Liver (tissue), 9 donors: ENCODE data around the gene CST3. TPM values are rescaled to one million over a fixed set of nuclear protein-coding genes. Genes with fewer than 3 reads are reported as not detected.

Experiments
- DNase-seq: peaks from one replicate; pipeline ENCODE4 v3.0.0-alpha.2; 2017; ENCODE audit warnings: low spot score
- H3K27ac ChIP-seq, 2 donors: one replicate each; pipeline ENCODE4 v1.7.0; 2013; ENCODE audit warnings: inconsistent platforms in 2 of 2, low read length in 2 of 2, control low read depth in 1 of 2, low read depth in 1 of 2, mild to moderate bottlenecking in 1 of 2
- H3K27me3 ChIP-seq, 4 donors: one replicate each; pipeline versions ENCODE4 v1.6.1 to v1.7.0; 2013; ENCODE audit warnings: low read length in 3 of 4, inconsistent platforms in 1 of 4, mild to moderate bottlenecking in 1 of 4, moderate library complexity in 1 of 4; ENCODE audit not compliant: control insufficient read depth in 4 of 4, insufficient read depth in 4 of 4
- H3K36me3 ChIP-seq, 4 donors: one replicate each; pipeline versions ENCODE4 v1.6.1 to v1.7.0; 2013; ENCODE audit warnings: low read length in 3 of 4, mild to moderate bottlenecking in 3 of 4, low read depth in 1 of 4, moderate library complexity in 1 of 4; ENCODE audit not compliant: control insufficient read depth in 4 of 4, insufficient read depth in 3 of 4
- H3K4me1 ChIP-seq, 4 donors: one replicate each; pipeline versions ENCODE4 v1.6.1 to v1.7.0; 2013; ENCODE audit warnings: low read length in 3 of 4, mild to moderate bottlenecking in 3 of 4, moderate library complexity in 1 of 4; ENCODE audit not compliant: control insufficient read depth in 4 of 4, insufficient read depth in 4 of 4
- H3K4me3 ChIP-seq, 3 donors: one replicate each; pipeline versions ENCODE4 v1.6.1 to v1.7.0; 2013; ENCODE audit warnings: low read length in 3 of 3, control low read depth in 1 of 3, low read depth in 1 of 3, mild to moderate bottlenecking in 1 of 3
- H3K9ac ChIP-seq, 2 donors: one replicate each; pipeline ENCODE4 v1.7.0; 2013; ENCODE audit warnings: low read length in 2 of 2, mild to moderate bottlenecking in 2 of 2, moderate library complexity in 2 of 2, control low read depth in 1 of 2, low read depth in 1 of 2
- H3K9me3 ChIP-seq, 4 donors: one replicate each; pipeline versions ENCODE4 v1.6.1 to v1.7.0; 2013; ENCODE audit warnings: low read length in 3 of 4; ENCODE audit not compliant: control insufficient read depth in 4 of 4
- FOXA1 ChIP-seq: IDR thresholded peaks from 2 replicates; pipeline ENCODE4 v1.6.1; 2016; ENCODE audit warnings: antibody characterized with exemption
- FOXA2 ChIP-seq: IDR thresholded peaks from 2 replicates; pipeline ENCODE4 v1.6.1; 2016; ENCODE audit warnings: antibody characterized with exemption
- GABPA ChIP-seq, 2 donors: IDR thresholded peaks in 1 of 2; conservative IDR thresholded peaks in 1 of 2; 2 replicates each; pipeline ENCODE4 v1.6.1; 2016; ENCODE audit warnings: antibody characterized with exemption in 2 of 2, mild to moderate bottlenecking in 1 of 2, moderate library complexity in 1 of 2
- HNF4A ChIP-seq, 2 donors: conservative IDR thresholded peaks; 2 replicates each; pipeline ENCODE4 v1.6.1; 2016; ENCODE audit warnings: antibody characterized with exemption in 2 of 2, mild to moderate bottlenecking in 2 of 2
- HNF4G ChIP-seq: IDR thresholded peaks from 2 replicates; pipeline ENCODE4 v1.6.1; 2016; ENCODE audit warnings: antibody characterized with exemption
- JUND ChIP-seq, 2 donors: IDR thresholded peaks; 2 replicates each; pipeline ENCODE4 v1.6.1; 2016; ENCODE audit warnings: antibody characterized with exemption in 2 of 2
- NR2F2 ChIP-seq: IDR thresholded peaks from 2 replicates; pipeline ENCODE4 v1.6.1; 2016; ENCODE audit warnings: antibody characterized with exemption
- RAD21 ChIP-seq, 2 donors: IDR thresholded peaks; 2 replicates each; pipeline ENCODE4 v1.6.1; 2016; ENCODE audit warnings: antibody characterized with exemption in 2 of 2, mild to moderate bottlenecking in 2 of 2
- SP1 ChIP-seq: IDR thresholded peaks from 2 replicates; pipeline ENCODE4 v1.6.1; 2018; ENCODE audit warnings: antibody characterized with exemption, mild to moderate bottlenecking
- TAF1 ChIP-seq: conservative IDR thresholded peaks from 2 replicates; pipeline ENCODE4 v1.6.1; 2016; ENCODE audit warnings: antibody characterized with exemption, mild to moderate bottlenecking
- YY1 ChIP-seq: IDR thresholded peaks from 2 replicates; pipeline ENCODE4 v1.6.1; 2016; ENCODE audit warnings: antibody characterized with exemption, mild to moderate bottlenecking
- WGBS: extraction: QIAGEN DNeasy Blood & Tissue Kit; methylation state at CpG from one replicate; pipeline ENCODE4 v1.1.7; 2013; 5-methylcytosine and 5-hydroxymethylcytosine counted together
- polyA plus RNA-seq, 2 donors: library from polyadenylated mRNA; stranded (reverse) in 1 of 2; unstranded in 1 of 2; fragments of 200-250 nt in 1 of 2; fragments of >200 nt in 1 of 2; fragmentation: Nextera tagmentation in 1 of 2; extraction: Ambion mirVana in 1 of 2; gene quantifications; one replicate each; pipeline versions ENCODE4 v1.2.1 to v1.2.3, GENCODE V29; 2013 to 2015
- total RNA-seq, 2 donors: library from RNA; depleted of rRNA; stranded (reverse); fragments of >200 nt; gene quantifications; one replicate each; pipeline ENCODE4 v1.2.3, GENCODE V29; 2014
- TF ChIP-seq, protein P1 (sequence below): IDR thresholded peaks from 2 replicates; pipeline ENCODE4 v1.6.1; 2016; ENCODE audit warnings: antibody characterized with exemption, mild to moderate bottlenecking
- TF ChIP-seq, protein P2 (sequence below): IDR thresholded peaks from 2 replicates; pipeline ENCODE4 v1.6.1; 2016; ENCODE audit warnings: antibody characterized with exemption
- TF ChIP-seq, protein P3 (sequence below): IDR thresholded peaks from 2 replicates; pipeline ENCODE4 v1.6.1; 2016; ENCODE audit warnings: antibody characterized with exemption
- donor health status: healthy.
- donor health status: healthy.
- donor health status: healthy.
- donor health status: healthy.
- donor health status: healthy.

Gene CST3
- total and polyA plus RNA-seq, 4 donors: 153 to 1,712 (median 513) TPM

DNA sequence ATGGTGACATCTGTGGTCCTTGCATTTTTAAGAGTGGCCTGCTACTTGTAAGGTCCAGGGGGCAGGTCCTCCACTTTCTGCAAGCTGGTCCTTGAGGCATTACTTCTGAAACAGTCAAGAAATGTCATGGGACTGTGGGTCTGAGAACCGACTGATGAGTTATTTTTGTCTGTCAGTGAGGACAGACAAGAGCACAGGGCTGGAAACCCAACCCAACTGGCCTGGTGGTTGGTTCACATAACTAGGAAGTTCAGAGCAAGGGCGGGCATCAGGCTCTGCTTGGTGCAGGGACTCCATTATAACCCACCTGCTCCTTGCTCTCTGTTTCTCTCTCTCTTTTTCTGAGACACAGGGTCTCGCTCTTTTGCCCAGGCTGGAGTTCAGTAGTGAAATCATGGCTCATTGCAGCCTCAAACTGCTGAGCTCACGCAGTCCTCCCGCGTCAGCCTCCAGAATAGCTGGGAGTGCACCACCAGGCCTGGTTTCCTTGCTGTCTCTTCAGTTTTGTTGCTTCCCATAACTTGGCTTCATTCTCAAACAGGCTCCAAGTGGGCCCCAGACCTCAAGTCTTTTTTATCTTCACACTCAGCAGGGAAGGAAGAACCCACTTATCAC is 9.2 kb downstream of the CST3 start (continued):
- TF ChIP-seq, protein P1, sequence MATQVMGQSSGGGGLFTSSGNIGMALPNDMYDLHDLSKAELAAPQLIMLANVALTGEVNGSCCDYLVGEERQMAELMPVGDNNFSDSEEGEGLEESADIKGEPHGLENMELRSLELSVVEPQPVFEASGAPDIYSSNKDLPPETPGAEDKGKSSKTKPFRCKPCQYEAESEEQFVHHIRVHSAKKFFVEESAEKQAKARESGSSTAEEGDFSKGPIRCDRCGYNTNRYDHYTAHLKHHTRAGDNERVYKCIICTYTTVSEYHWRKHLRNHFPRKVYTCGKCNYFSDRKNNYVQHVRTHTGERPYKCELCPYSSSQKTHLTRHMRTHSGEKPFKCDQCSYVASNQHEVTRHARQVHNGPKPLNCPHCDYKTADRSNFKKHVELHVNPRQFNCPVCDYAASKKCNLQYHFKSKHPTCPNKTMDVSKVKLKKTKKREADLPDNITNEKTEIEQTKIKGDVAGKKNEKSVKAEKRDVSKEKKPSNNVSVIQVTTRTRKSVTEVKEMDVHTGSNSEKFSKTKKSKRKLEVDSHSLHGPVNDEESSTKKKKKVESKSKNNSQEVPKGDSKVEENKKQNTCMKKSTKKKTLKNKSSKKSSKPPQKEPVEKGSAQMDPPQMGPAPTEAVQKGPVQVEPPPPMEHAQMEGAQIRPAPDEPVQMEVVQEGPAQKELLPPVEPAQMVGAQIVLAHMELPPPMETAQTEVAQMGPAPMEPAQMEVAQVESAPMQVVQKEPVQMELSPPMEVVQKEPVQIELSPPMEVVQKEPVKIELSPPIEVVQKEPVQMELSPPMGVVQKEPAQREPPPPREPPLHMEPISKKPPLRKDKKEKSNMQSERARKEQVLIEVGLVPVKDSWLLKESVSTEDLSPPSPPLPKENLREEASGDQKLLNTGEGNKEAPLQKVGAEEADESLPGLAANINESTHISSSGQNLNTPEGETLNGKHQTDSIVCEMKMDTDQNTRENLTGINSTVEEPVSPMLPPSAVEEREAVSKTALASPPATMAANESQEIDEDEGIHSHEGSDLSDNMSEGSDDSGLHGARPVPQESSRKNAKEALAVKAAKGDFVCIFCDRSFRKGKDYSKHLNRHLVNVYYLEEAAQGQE: no peak
- TF ChIP-seq JUND (IDR thresholded peaks at IDR 0.05) (no peak), HNF4G (no peak)

DNA sequence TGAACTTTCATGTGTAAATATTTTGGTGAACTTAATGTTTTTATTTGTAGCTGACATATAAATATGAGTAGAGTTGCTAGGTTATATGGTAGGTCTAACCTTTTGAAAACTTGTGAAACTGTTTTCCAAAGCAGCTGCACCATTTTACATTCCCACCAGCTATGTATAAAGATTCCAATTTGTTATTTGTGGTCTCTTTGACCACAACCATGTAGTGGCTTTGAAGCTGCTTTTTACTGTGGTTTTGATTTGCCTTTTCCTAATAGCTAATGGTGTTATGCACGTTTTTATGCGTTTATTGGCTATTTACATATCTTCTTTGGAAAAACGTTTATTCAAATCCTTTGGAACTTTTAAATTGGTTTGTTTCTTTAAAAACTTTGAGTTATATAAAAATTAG is 10.3 kb downstream of the CST3 start:
- TF ChIP-seq HNF4G (no peak), NR2F2 (no peak), TAF1 (no peak), FOXA1 (no peak), GABPA (IDR thresholded peaks at IDR 0.05 in 1 of 2, conservative IDR thresholded peaks at IDR 0.05 in 1 of 2) (no peak), YY1 (no peak), JUND (IDR thresholded peaks at IDR 0.05) (no peak), HNF4A (conservative IDR thresholded peaks at IDR 0.05) (no peak)
- TF ChIP-seq, protein P2, sequence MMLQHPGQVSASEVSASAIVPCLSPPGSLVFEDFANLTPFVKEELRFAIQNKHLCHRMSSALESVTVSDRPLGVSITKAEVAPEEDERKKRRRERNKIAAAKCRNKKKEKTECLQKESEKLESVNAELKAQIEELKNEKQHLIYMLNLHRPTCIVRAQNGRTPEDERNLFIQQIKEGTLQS: no peak
- TF ChIP-seq, protein P1: no peak
- no peak for DNase-seq
- Histone ChIP-seq H3K4me3 (no peak overlapping the region), H3K9ac (no peak overlapping the region), H3K27me3 (no peaks in the 10 kb centered on the region), H3K9me3 (no peaks in the 10 kb centered on the region), H3K36me3 (peaks cover 2 to 5% (median 4%) of the 10 kb centered on the region in 4 donors), H3K4me1 (peaks cover 0 to 3% (median under 1%) of the 10 kb centered on the region in 4 donors), H3K27ac (no peak overlapping the region)
- 85% methylated on average over 3 of the region's 3 CpGs for WGBS

DNA sequence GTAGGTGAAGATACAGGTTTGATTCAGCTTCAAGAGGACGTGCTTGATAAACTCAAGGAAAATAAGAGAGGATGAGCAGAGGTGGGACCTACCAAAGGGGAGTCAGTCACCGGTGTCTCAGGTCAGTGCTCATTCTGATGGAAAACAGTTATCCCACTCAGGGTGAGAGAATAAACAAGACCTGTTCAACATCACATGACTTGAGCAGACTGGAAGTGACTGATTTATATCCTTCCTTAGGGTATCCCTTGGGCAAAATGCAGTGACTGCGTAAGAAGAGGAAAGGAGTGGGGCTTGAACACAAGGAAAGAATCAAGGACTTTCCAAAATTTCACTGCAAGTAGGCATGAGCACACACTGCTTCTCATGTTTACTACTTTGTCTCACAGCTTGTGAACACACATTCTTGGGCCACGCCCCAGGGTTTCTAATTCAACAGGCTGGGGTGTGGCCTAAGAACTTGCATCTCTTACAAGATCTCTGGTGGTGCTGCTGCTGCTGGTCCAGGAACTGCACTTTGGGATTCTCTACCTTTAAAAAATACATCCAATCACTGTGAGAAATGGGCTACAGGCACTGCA is 11.6 kb downstream of the CST3 start:
- 78% methylated on average over 4 of the region's 4 CpGs for WGBS
- no peak overlapping the region for H3K9ac ChIP-seq
- no peaks in the 10 kb centered on the region for H3K27me3 ChIP-seq
- no peak overlapping the region for H3K27ac ChIP-seq
- no peaks in the 10 kb centered on the region for H3K36me3 ChIP-seq
- peaks cover 0 to 3% (median under 1%) of the 10 kb centered on the region in 4 donors for H3K4me1 ChIP-seq
- no peak overlapping the region for H3K4me3 ChIP-seq
- no peak for DNase-seq
- H3K9me3 ChIP-seq: no peaks in the 10 kb centered on the region
- no peak for TF ChIP-seq FOXA2
- TF ChIP-seq FOXA1: no peak
- TF ChIP-seq HNF4G: no peak
- TF ChIP-seq HNF4A (conservative IDR thresholded peaks at IDR 0.05): no peak
- no peak for TF ChIP-seq SP1
- TF ChIP-seq, protein P1: no peak
- TF ChIP-seq, protein P2: no peak
- no peak for TF ChIP-seq NR2F2
- no peak for TF ChIP-seq TAF1
- TF ChIP-seq GABPA (IDR thresholded peaks at IDR 0.05 in 1 of 2, conservative IDR thresholded peaks at IDR 0.05 in 1 of 2): no peak
- TF ChIP-seq RAD21 (IDR thresholded peaks at IDR 0.05): no peak
- TF ChIP-seq, protein P3, sequence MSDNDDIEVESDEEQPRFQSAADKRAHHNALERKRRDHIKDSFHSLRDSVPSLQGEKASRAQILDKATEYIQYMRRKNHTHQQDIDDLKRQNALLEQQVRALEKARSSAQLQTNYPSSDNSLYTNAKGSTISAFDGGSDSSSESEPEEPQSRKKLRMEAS: no peak
